WTC11 (cell line): ENCODE data around the gene IFT27. TPM values are rescaled to one million over a fixed set of nuclear protein-coding genes. Genes with fewer than 3 reads are reported as not detected.
A peak's percentile ranks its signal among the peaks of the same experiment; 100 is the strongest.

Experiments used
- ATAC-seq: fragments of 200-7000 bp; cut with Tn5 transposase; 2 replicates; pipeline ENCODE4 v1.10.0; 2021; ENCODE audit warnings: mild to moderate bottlenecking, moderate library complexity
- CTCF ChIA-PET: fragments of 300-600 bp; sonication (Branson Sonifier 250); formaldehyde crosslinking; loops from one replicate; lab custom pipeline; 2021; ENCODE audit warnings: antibody characterized with exemption; lab: Charles Lee
- POLR2A ChIA-PET: fragments of 350-600 bp; sonication (Branson Sonifier 250); formaldehyde crosslinking; loops from one replicate; lab custom pipeline; 2021; ENCODE audit warnings: antibody characterized with exemption; lab: Charles Lee
- DNase-seq: peaks from one replicate; pipeline ENCODE4 v3.0.0; 2021; ENCODE audit warnings: low spot score
- H3K27ac Mint-ChIP-seq: 2 replicates; pipeline ENCODE4 v1.8.0; 2021; ENCODE audit warnings: mixed read lengths
- H3K27me3 Mint-ChIP-seq: 2 replicates; pipeline ENCODE4 v1.8.0; 2021; ENCODE audit warnings: low read depth, mild to moderate bottlenecking, moderate library complexity, mixed read lengths
- H3K36me3 Mint-ChIP-seq: 2 replicates; pipeline ENCODE4 v1.8.0; 2021; ENCODE audit warnings: mixed read lengths
- H3K4me1 Mint-ChIP-seq: 2 replicates; pipeline ENCODE4 v1.8.0; 2022; ENCODE audit warnings: mixed read lengths
- H3K4me3 Mint-ChIP-seq: 2 replicates; pipeline ENCODE4 v1.8.0; 2021; ENCODE audit warnings: mild to moderate bottlenecking, moderate library complexity, mixed read lengths
- H3K9me3 Mint-ChIP-seq: 2 replicates; pipeline ENCODE4 v1.8.0; 2021; ENCODE audit warnings: mixed read lengths
- EMX1 ChIP-seq: fragments of 250-450 bp; sonication (Bioruptor Pico); IDR thresholded peaks from 2 replicates; pipeline ENCODE4 v1.8.0; 2021; ENCODE audit warnings: mild to moderate bottlenecking
- FOXP1 ChIP-seq: sonication (generic); formaldehyde crosslinking; IDR thresholded peaks from 2 replicates; pipeline ENCODE4 v1.8.0; 2022; ENCODE audit warnings: missing genetic modification reagents, mild to moderate bottlenecking, moderate library complexity, borderline replicate concordance
- GABPB1 ChIP-seq: sonication (generic); formaldehyde crosslinking; IDR thresholded peaks from 2 replicates; pipeline ENCODE4 v1.8.1; 2023; ENCODE audit warnings: mild to moderate bottlenecking, missing genetic modification reagents
- JUN ChIP-seq: sonication (generic); formaldehyde crosslinking; IDR thresholded peaks from 2 replicates; pipeline ENCODE4 v1.8.0; 2023; ENCODE audit warnings: mild to moderate bottlenecking, missing genetic modification reagents
- NFYB ChIP-seq: sonication (generic); formaldehyde crosslinking; conservative IDR thresholded peaks from 2 replicates; pipeline ENCODE4 v1.8.0; 2022; ENCODE audit warnings: low read depth, missing genetic modification reagents
- NR1H2 ChIP-seq: sonication (generic); formaldehyde crosslinking; IDR thresholded peaks from 2 replicates; pipeline ENCODE4 v1.9.0; 2021; ENCODE audit warnings: mild to moderate bottlenecking, moderate library complexity, missing genetic modification reagents
- SOX15 ChIP-seq: fragments of 250-450 bp; sonication (Bioruptor Pico); IDR thresholded peaks from 2 replicates; pipeline ENCODE4 v1.9.0; 2021; ENCODE audit warnings: mild to moderate bottlenecking
- total RNA-seq: library from RNA; stranded (reverse); gene quantifications from 3 replicates; pipeline ENCODE4 v1.2.3, GENCODE V29; 2021
- TF ChIP-seq, protein P1 (sequence below): sonication (generic); formaldehyde crosslinking; IDR thresholded peaks from 2 replicates; pipeline ENCODE4 v1.8.0; 2023; ENCODE audit warnings: missing genetic modification reagents, mild to moderate bottlenecking, borderline replicate concordance
- TF ChIP-seq, protein P2 (sequence below): sonication (generic); formaldehyde crosslinking; IDR thresholded peaks from 2 replicates; pipeline ENCODE4 v1.8.0; 2022; ENCODE audit warnings: mild to moderate bottlenecking, missing genetic modification reagents
- TF ChIP-seq, protein P3 (sequence below): fragments of 250-450 bp; sonication (Bioruptor Pico); IDR thresholded peaks from 2 replicates; pipeline ENCODE4 v1.9.0; 2021; ENCODE audit warnings: mild to moderate bottlenecking
- TF ChIP-seq, protein P4 (sequence below): sonication (generic); formaldehyde crosslinking; conservative IDR thresholded peaks from 2 replicates; pipeline ENCODE4 v1.8.1; 2023; ENCODE audit warnings: mild to moderate bottlenecking, low read depth, missing genetic modification reagents, moderate library complexity
- TF ChIP-seq, protein P5 (sequence below): fragments of 250-450 bp; sonication (Bioruptor Pico); IDR thresholded peaks from 2 replicates; pipeline ENCODE4 v1.9.0; 2021; ENCODE audit warnings: mild to moderate bottlenecking
- TF ChIP-seq, protein P6 (sequence below): sonication (generic); formaldehyde crosslinking; IDR thresholded peaks from 2 replicates; pipeline ENCODE4 v1.8.1; 2023; ENCODE audit warnings: mild to moderate bottlenecking, missing genetic modification reagents, moderate library complexity
- TF ChIP-seq, protein P7 (sequence below): fragments of 250-450 bp; sonication (Bioruptor Pico); conservative IDR thresholded peaks from 2 replicates; pipeline ENCODE4 v1.9.0; 2021; ENCODE audit warnings: mild to moderate bottlenecking
- TF ChIP-seq, protein P8 (sequence below): sonication (generic); formaldehyde crosslinking; IDR thresholded peaks from 2 replicates; pipeline ENCODE4 v1.8.0; 2022; ENCODE audit warnings: mild to moderate bottlenecking, missing genetic modification reagents

The IFT27 gene
- total RNA-seq, 1 experiment from 2014 or later = 47.9 TPM

DNA sequence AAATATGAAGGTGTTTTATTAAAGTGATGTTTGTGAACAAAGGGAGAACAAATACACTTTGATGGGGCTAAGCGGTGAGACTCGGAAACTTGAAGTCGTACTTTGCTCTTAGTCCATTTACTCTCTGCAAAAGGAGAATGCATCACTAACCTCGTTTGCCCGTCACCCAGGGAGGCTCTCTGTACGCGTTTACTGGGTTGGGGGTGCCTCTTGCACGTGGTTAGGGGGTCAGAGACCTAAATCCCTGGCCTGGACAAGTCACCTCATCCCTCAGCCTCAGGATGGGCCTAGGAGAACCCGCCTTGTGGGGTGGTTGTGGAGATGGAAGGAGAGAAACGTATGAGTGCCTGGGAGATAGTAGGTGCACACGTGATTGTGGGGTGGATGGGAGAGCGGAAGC lies 803 bp upstream of the IFT27 start:
- H3K4me1 Mint-ChIP-seq = peaks cover 15% of the 10 kb centered on the region
- POLR2A ChIA-PET = interaction anchor here (1.0 kb wide), 1 partner anchor 411 kb away, joined by 4 read pairs; the partner anchor contains the start of gene C1QTNF6
- no peak for ATAC-seq
- peak overlapping the region; percentile 93 for H3K27ac Mint-ChIP-seq
- TF ChIP-seq, protein P1, sequence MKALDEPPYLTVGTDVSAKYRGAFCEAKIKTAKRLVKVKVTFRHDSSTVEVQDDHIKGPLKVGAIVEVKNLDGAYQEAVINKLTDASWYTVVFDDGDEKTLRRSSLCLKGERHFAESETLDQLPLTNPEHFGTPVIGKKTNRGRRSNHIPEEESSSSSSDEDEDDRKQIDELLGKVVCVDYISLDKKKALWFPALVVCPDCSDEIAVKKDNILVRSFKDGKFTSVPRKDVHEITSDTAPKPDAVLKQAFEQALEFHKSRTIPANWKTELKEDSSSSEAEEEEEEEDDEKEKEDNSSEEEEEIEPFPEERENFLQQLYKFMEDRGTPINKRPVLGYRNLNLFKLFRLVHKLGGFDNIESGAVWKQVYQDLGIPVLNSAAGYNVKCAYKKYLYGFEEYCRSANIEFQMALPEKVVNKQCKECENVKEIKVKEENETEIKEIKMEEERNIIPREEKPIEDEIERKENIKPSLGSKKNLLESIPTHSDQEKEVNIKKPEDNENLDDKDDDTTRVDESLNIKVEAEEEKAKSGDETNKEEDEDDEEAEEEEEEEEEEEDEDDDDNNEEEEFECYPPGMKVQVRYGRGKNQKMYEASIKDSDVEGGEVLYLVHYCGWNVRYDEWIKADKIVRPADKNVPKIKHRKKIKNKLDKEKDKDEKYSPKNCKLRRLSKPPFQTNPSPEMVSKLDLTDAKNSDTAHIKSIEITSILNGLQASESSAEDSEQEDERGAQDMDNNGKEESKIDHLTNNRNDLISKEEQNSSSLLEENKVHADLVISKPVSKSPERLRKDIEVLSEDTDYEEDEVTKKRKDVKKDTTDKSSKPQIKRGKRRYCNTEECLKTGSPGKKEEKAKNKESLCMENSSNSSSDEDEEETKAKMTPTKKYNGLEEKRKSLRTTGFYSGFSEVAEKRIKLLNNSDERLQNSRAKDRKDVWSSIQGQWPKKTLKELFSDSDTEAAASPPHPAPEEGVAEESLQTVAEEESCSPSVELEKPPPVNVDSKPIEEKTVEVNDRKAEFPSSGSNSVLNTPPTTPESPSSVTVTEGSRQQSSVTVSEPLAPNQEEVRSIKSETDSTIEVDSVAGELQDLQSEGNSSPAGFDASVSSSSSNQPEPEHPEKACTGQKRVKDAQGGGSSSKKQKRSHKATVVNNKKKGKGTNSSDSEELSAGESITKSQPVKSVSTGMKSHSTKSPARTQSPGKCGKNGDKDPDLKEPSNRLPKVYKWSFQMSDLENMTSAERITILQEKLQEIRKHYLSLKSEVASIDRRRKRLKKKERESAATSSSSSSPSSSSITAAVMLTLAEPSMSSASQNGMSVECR (CRISPR knock-in tag) = no peak
- no peak for TF ChIP-seq FOXP1 (CRISPR knock-in tag)
- TF ChIP-seq, all 79 proteins: peak for 0
- Mint-ChIP-seq H3K4me3 (peak overlapping the region; percentile 91), H3K9me3 (peaks cover 24% of the 10 kb centered on the region), H3K36me3 (peaks cover 31% of the 10 kb centered on the region), H3K27me3 (peaks cover 30% of the 10 kb centered on the region)
- CTCF ChIA-PET = interaction anchor here (0.7 to 4.1 kb wide), 13 partner anchors 9 to 696 kb away, joined by 3 to 58 read pairs (median 6); no protein-coding TSS in a partner anchor
- DNase-seq = no peak

DNA sequence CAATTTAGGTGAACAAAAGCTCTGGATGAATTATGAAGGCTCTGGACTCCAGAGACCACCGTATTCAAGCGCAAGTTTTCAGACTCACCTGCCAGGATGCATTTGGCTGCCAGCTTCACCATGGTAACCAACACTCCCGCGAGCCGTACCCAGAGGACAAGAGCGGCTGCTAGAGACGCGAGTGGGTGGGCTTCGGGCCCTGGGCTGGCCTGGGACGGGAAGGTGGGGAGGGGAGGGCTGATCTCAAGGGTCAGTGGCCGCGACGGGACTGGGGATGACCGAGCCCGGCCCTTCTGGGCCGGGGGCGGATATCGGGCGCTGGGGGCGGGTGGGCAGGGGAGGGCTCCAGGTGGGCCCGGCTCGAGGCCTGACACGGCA lies 344 bp downstream of the IFT27 start:
- no peak for DNase-seq
- Mint-ChIP-seq H3K4me3 (peak overlapping the region; percentile 91), H3K9me3 (peaks cover 24% of the 10 kb centered on the region), H3K27ac (no peak overlapping the region), H3K36me3 (peaks cover 33% of the 10 kb centered on the region), H3K4me1 (peaks cover 16% of the 10 kb centered on the region), H3K27me3 (peaks cover 30% of the 10 kb centered on the region)
- TF ChIP-seq, protein P2, sequence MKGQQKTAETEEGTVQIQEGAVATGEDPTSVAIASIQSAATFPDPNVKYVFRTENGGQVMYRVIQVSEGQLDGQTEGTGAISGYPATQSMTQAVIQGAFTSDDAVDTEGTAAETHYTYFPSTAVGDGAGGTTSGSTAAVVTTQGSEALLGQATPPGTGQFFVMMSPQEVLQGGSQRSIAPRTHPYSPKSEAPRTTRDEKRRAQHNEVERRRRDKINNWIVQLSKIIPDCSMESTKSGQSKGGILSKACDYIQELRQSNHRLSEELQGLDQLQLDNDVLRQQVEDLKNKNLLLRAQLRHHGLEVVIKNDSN (CRISPR knock-in tag) = no peak
- TF ChIP-seq NFYB (no peak), GABPB1 (CRISPR knock-in tag) (no peak), EMX1 (CRISPR knock-in tag) (no peak)
- TF ChIP-seq, protein P3, sequence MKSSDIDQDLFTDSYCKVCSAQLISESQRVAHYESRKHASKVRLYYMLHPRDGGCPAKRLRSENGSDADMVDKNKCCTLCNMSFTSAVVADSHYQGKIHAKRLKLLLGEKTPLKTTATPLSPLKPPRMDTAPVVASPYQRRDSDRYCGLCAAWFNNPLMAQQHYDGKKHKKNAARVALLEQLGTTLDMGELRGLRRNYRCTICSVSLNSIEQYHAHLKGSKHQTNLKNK (CRISPR knock-in tag) = no peak
- POLR2A ChIA-PET = interaction anchor here (0.8 to 1.5 kb wide), 4 partner anchors 11 to 413 kb away, joined by 3 to 4 read pairs (median 3); partner anchors contain the start of gene C1QTNF6
- no peak for ATAC-seq
- CTCF ChIA-PET = interaction anchor here (0.7 to 4.1 kb wide), 23 partner anchors 11 to 697 kb away, joined by 3 to 58 read pairs (median 6); no protein-coding TSS in a partner anchor

DNA sequence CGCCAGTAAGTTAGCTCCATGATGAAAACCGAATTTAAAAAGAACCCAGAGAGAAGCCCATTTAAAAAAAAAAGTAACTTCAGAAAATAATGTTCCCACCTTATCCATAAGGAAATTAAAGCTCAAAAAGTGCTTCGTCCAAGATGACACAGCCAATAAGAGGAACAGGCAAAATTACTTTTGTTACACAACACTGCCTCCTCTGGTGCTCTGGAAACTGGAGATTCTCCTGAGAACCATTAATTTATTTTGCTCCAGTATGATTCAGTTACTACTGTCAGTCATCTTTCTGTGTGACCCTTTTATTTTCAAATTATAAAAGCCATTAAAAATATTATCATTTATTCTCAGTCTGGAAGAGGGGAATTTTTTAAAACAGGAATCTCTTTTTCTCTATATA lies 2.0 kb downstream of the IFT27 start:
- ATAC-seq = no peak
- Mint-ChIP-seq H3K9me3 (peaks cover 19% of the 10 kb centered on the region), H3K4me3 (peak overlapping the region; percentile 18; the same call in 1 of the 2 replicates), H3K4me1 (peaks cover 19% of the 10 kb centered on the region), H3K27ac (no peak overlapping the region), H3K27me3 (peaks cover 26% of the 10 kb centered on the region), H3K36me3 (peaks cover 32% of the 10 kb centered on the region)
- CTCF ChIA-PET = interaction anchor here (0.5 to 4.1 kb wide), 22 partner anchors 8 to 287 kb away, joined by 3 to 58 read pairs (median 4); no protein-coding TSS in a partner anchor
- DNase-seq = no peak
- POLR2A ChIA-PET = interaction anchor here (0.7 kb wide), 1 partner anchor 137 kb away, joined by 5 read pairs; no protein-coding TSS in a partner anchor
- TF ChIP-seq SOX15 (CRISPR knock-in tag) (no peak), GABPB1 (CRISPR knock-in tag) (no peak), NFYB (no peak), NR1H2 (CRISPR knock-in tag) (no peak), JUN (CRISPR knock-in tag) (no peak)
- TF ChIP-seq, protein P4, sequence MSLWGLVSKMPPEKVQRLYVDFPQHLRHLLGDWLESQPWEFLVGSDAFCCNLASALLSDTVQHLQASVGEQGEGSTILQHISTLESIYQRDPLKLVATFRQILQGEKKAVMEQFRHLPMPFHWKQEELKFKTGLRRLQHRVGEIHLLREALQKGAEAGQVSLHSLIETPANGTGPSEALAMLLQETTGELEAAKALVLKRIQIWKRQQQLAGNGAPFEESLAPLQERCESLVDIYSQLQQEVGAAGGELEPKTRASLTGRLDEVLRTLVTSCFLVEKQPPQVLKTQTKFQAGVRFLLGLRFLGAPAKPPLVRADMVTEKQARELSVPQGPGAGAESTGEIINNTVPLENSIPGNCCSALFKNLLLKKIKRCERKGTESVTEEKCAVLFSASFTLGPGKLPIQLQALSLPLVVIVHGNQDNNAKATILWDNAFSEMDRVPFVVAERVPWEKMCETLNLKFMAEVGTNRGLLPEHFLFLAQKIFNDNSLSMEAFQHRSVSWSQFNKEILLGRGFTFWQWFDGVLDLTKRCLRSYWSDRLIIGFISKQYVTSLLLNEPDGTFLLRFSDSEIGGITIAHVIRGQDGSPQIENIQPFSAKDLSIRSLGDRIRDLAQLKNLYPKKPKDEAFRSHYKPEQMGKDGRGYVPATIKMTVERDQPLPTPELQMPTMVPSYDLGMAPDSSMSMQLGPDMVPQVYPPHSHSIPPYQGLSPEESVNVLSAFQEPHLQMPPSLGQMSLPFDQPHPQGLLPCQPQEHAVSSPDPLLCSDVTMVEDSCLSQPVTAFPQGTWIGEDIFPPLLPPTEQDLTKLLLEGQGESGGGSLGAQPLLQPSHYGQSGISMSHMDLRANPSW (CRISPR knock-in tag) = no peak
- TF ChIP-seq, protein P5, sequence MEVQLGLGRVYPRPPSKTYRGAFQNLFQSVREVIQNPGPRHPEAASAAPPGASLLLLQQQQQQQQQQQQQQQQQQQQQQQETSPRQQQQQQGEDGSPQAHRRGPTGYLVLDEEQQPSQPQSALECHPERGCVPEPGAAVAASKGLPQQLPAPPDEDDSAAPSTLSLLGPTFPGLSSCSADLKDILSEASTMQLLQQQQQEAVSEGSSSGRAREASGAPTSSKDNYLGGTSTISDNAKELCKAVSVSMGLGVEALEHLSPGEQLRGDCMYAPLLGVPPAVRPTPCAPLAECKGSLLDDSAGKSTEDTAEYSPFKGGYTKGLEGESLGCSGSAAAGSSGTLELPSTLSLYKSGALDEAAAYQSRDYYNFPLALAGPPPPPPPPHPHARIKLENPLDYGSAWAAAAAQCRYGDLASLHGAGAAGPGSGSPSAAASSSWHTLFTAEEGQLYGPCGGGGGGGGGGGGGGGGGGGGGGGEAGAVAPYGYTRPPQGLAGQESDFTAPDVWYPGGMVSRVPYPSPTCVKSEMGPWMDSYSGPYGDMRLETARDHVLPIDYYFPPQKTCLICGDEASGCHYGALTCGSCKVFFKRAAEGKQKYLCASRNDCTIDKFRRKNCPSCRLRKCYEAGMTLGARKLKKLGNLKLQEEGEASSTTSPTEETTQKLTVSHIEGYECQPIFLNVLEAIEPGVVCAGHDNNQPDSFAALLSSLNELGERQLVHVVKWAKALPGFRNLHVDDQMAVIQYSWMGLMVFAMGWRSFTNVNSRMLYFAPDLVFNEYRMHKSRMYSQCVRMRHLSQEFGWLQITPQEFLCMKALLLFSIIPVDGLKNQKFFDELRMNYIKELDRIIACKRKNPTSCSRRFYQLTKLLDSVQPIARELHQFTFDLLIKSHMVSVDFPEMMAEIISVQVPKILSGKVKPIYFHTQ (CRISPR knock-in tag) = no peak
- TF ChIP-seq, protein P6, sequence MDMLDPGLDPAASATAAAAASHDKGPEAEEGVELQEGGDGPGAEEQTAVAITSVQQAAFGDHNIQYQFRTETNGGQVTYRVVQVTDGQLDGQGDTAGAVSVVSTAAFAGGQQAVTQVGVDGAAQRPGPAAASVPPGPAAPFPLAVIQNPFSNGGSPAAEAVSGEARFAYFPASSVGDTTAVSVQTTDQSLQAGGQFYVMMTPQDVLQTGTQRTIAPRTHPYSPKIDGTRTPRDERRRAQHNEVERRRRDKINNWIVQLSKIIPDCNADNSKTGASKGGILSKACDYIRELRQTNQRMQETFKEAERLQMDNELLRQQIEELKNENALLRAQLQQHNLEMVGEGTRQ (CRISPR knock-in tag) = no peak
- TF ChIP-seq, protein P7, sequence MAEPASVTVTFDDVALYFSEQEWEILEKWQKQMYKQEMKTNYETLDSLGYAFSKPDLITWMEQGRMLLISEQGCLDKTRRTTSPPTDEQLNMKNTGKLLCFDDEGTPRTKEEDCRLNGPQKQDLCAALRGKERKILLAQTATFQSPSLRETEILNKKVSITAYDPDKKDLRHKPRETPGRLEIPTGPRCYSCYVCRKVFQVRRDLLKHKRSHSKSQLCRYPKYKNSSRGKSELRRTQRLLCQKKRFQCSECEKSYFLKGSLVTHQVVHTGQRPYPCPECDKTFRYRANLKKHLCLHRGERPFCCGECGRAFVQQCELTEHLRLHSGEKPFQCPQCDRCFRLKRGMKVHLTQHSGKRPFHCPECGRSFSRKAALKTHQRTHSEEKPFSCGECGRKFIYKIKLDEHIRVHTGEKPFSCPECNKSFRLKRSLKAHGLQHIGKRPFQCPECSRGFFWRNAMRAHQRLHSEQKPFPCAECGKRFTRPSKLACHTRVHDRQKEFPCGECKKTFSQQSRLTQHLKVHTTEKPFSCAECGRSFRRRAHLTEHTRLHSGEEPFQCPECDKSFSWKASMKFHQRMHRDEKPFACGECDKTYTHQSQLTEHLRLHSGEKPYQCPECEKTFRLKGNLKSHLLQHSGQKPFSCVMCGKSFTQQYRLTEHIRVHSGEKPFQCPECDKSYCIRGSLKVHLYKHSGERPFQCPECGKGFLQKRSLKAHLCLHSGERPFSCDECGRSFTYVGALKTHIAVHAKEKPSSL (CRISPR knock-in tag) = no peak
- TF ChIP-seq, protein P8, sequence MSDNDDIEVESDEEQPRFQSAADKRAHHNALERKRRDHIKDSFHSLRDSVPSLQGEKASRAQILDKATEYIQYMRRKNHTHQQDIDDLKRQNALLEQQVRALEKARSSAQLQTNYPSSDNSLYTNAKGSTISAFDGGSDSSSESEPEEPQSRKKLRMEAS (CRISPR knock-in tag) = no peak
